RPMI8226 (cell line): Measurements from ENCODE around the gene RGS7.
"Not testable (repeated sequence)": the region's sequence is repeated elsewhere in the genome, so short reads cannot be mapped to it uniquely, and the experiment has no call there.

Source experiments
- DNase-seq: peaks from one replicate; pipeline ENCODE4 v3.0.0-alpha.2; 2015

RGS7 gene

GRCh38 chr1:240765732-240766363, 591.2 kb downstream of the RGS7 start:
- no peak for DNase-seq

GRCh38 chr1:240763771-240764170, 593.2 kb downstream of the RGS7 start:
- DNase-seq = no peak

- DNase-seq = not testable (repeated sequence)
Measured at GRCh38 chr1:240763095-240763494, 593.9 kb downstream of the RGS7 start.

GRCh38 chr1:240762471-240762987, 594.5 kb downstream of the RGS7 start:
- DNase-seq = not testable (repeated sequence)

GRCh38 chr1:240758777-240759176, 598.2 kb downstream of the RGS7 start:
- DNase-seq = not testable (repeated sequence)

GRCh38 chr1:240758296-240758695, 598.7 kb downstream of the RGS7 start:
- no peak for DNase-seq

DNA sequence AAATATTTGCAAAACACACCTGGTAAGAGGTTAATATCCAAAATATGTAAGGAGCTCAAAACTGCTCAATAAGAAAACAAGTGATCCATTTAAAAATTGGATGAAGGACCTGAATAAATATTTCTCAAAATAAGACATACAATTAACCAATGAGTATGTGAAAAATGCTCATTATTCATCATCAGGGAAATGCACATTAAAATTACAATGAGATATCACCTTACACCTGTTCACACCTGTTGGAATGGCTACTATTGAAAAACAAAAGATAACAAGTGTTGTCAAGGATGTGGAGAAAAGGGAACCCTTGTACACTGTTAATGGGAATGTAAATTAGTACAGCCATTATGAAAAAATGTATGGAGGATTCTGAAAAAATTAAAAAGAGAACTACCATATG, 609.1 kb downstream of the RGS7 start:
- no peak for DNase-seq

GRCh38 chr1:240743705-240744104, 613.3 kb downstream of the RGS7 start:
- no peak for DNase-seq

DNA sequence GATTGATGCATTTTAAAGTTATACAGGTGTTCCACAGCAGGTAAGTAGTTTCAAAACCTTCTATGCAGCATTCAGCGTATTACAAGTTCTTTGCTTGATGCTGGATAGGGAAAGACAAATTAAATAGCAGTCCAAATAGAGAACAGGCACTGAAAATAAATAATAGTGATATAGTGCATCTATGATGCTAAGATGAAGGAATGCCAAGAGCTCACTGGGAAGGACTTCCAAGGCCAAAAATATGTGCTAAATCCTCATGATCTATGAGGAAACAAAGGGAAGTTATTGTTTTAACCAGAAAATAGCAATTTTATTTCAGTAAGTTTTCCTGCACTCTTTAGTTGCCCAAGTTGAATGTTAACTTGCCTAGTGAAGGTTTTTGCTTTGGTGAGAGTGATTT, 617.3 kb downstream of the RGS7 start:
- no peak for DNase-seq

DNA sequence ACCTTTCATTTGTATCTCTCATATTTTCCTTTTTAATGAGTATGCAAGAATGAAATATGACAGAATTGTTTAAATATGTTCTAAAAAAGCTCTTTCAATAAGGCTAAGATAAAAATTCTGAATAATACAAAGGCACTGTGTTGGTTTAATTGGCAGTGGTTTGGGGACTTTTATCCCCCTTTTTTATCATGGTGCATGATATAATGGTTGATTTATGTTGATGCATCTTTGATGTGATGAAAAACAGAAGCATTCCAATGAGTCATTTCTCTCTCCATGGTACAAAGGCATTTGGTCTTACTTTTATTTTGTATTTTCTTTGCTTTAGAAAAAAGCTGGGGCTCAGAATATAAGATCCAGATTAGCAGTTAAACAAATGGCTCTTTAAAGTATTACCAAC, 617.9 kb downstream of the RGS7 start:
- no peak for DNase-seq

DNA sequence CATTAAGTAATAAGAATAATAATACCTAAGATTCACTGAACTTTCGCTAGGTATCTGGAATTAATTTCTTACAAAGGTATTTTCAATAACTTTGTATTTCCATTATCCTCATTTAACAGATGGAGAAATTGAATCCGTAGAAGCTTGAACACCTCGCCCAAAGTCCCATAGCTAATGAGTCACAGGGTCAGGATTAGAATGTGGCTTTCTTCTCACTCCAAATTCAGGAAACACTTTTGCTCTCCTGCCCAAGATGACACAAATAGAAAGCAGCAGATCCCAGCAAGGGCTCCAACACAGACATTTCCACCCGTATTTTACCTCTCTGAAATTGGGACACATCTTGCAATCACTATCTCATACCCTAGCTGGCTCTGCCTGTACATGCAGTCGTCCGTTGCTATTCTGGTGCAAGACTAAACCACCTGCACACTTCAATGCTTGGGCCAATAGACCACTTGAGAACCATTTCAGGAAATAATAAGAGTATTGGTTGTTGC, 619.2 kb downstream of the RGS7 start:
- DNase-seq = no peak

- DNase-seq = no peak
Measured at GRCh38 chr1:240737298-240737697, 619.7 kb downstream of the RGS7 start.

DNA sequence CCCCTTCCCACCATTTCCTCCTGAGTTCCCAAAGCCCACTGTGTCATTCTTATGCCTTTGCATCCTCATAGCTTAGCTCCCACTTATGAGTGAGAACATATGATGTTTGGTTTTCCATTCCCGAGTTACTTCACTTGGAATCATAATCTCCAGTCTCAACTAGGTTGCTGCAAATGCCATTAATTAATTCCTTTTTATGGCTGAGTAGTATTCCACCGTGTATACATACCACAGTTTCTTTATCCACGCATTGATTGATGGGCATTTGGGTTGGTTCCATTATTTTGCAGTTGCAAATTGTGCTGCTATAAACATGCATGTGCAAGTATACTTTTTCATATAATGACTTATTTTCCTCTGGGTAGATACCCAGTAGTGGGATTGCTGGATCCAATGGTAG, 622.3 kb downstream of the RGS7 start:
- not testable (repeated sequence) for DNase-seq

GRCh38 chr1:240734001-240734400, 623.0 kb downstream of the RGS7 start:
- DNase-seq = no peak

- peak; percentile 58 for DNase-seq
Measured at GRCh38 chr1:240732390-240732789, 624.6 kb downstream of the RGS7 start.
